PFSK-1 (cell line): ENCODE results near the gene ARHGAP4.

Experiments
- FOXP2 ChIP-seq: optimal IDR thresholded peaks from 2 replicates; pipeline ENCODE3; 2011; ENCODE audit warnings: borderline replicate concordance, control low read depth, inconsistent platforms; ENCODE audit not compliant: insufficient read depth; ENCODE audit errors: extremely low read length, extremely low read depth
- POLR2AphosphoS5 ChIP-seq: IDR thresholded peaks from 2 replicates; pipeline ENCODE4 v1.6.1; 2012; ENCODE audit warnings: low read depth, mild to moderate bottlenecking, control low read depth, low read length, moderate library complexity
- SIN3A ChIP-seq: IDR thresholded peaks from 2 replicates; pipeline ENCODE4 v1.6.1; 2012; ENCODE audit warnings: mild to moderate bottlenecking, low read length, moderate library complexity, borderline replicate concordance; ENCODE audit not compliant: insufficient read depth
- TAF1 ChIP-seq: IDR thresholded peaks from 2 replicates; pipeline ENCODE4 v1.6.1; 2012; ENCODE audit warnings: low read length, control low read depth, borderline replicate concordance; ENCODE audit not compliant: insufficient read depth
- TF ChIP-seq, protein P1 (sequence below), 2 experiments: IDR thresholded peaks; 2 replicates each; pipeline versions ENCODE4 v1.6.1 to v1.8.0; 2011 to 2012; ENCODE audit warnings: low read depth in 2 of 2, low read length in 2 of 2, control low read depth in 1 of 2, inconsistent platforms in 1 of 2, mild to moderate bottlenecking in 1 of 2, moderate library complexity in 1 of 2; ENCODE audit not compliant: insufficient read depth in 1 of 2

The ARHGAP4 gene

DNA sequence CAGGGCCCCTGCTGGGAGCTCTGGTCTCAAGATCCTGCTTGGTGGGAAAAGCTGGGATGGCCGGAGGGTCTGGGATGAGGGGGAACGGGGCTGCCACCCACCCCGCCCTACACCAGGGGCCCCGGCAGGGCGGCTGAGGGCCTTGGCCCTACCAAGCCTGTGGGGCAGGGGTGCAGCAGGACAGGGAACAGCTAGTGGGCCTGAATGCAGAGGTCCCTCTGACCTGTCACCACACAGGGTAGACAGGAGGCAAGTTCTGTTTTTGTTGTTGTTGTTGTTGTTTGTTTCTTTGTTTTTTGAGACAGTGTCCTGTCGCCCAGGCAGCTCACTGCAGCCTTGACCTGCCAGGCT is 18.7 kb upstream of the ARHGAP4 start:
- TF ChIP-seq FOXP2 (no peak), TAF1 (no peak), POLR2AphosphoS5 (no peak), SIN3A (no peak)
- TF ChIP-seq, protein P1, sequence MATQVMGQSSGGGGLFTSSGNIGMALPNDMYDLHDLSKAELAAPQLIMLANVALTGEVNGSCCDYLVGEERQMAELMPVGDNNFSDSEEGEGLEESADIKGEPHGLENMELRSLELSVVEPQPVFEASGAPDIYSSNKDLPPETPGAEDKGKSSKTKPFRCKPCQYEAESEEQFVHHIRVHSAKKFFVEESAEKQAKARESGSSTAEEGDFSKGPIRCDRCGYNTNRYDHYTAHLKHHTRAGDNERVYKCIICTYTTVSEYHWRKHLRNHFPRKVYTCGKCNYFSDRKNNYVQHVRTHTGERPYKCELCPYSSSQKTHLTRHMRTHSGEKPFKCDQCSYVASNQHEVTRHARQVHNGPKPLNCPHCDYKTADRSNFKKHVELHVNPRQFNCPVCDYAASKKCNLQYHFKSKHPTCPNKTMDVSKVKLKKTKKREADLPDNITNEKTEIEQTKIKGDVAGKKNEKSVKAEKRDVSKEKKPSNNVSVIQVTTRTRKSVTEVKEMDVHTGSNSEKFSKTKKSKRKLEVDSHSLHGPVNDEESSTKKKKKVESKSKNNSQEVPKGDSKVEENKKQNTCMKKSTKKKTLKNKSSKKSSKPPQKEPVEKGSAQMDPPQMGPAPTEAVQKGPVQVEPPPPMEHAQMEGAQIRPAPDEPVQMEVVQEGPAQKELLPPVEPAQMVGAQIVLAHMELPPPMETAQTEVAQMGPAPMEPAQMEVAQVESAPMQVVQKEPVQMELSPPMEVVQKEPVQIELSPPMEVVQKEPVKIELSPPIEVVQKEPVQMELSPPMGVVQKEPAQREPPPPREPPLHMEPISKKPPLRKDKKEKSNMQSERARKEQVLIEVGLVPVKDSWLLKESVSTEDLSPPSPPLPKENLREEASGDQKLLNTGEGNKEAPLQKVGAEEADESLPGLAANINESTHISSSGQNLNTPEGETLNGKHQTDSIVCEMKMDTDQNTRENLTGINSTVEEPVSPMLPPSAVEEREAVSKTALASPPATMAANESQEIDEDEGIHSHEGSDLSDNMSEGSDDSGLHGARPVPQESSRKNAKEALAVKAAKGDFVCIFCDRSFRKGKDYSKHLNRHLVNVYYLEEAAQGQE (IDR thresholded peaks at IDR 0.05; ENCODE audit: insufficient read depth in 1 of 2, low read depth in 2 of 2, low read length in 2 of 2), result no peak

DNA sequence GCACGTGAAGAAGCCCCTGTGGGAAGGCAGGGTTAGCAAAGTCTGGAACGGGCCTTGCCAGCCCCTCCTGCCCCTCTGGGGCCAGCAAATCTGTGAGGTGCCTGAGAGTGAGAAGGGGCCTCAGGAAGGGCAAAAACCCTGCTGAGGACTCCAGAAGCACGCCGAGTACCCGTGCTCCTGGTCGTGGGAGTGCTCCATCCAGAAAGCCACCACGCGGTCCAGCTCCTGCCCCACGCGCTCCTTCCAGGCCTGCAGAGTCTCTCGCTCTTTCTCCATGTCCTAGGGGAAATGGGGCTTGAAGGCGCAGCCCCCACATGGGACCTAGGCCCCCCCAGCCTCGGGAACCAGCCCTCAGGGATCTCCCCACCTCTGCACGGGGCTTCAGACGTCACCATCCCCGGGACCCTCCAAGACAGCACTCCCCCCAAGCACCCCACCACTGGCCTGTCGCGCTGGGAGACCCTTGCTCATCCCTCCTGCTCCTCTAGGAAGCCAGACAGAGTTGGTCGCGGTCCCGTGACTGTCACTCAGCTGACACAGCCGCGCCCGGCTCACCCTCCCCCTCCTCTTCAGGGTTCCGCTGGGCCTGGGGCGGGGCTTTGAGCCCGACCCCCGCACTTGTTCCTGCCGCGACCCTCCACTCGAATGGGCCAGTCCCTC is 18.2 kb upstream of the ARHGAP4 start, which contains the start of gene RENBP:
RENBP (minus strand) TSS at position 504 of the 660 bp plus-strand sequence; CDS start at position 471, 33 bp downstream.
- no peak for TF ChIP-seq POLR2AphosphoS5
- no peak for TF ChIP-seq TAF1
- no peak for TF ChIP-seq FOXP2
- TF ChIP-seq SIN3A, result no peak
- TF ChIP-seq, protein P1 (IDR thresholded peaks at IDR 0.05; ENCODE audit: insufficient read depth in 1 of 2, low read depth in 2 of 2, low read length in 2 of 2), result no peak

- no peak for TF ChIP-seq SIN3A
- no peak for TF ChIP-seq FOXP2
- TF ChIP-seq, protein P1 (IDR thresholded peaks at IDR 0.05; ENCODE audit: insufficient read depth in 1 of 2, low read depth in 2 of 2, low read length in 2 of 2), result no peak
- no peak for TF ChIP-seq TAF1
- no peak for TF ChIP-seq POLR2AphosphoS5
Measured at GRCh38 chrX:153941336-153942252, 15.5 kb upstream of the ARHGAP4 start.

GRCh38 chrX:153939573-153939972 is 13.5 kb upstream of the ARHGAP4 start:
- TF ChIP-seq TAF1, result no peak
- TF ChIP-seq FOXP2, result no peak
- no peak for TF ChIP-seq SIN3A
- TF ChIP-seq, protein P1 (IDR thresholded peaks at IDR 0.05; ENCODE audit: insufficient read depth in 1 of 2, low read depth in 2 of 2, low read length in 2 of 2), result no peak
